Stimulated activated CD4-positive, alpha-beta T cell treated with anti-CD3 and anti-CD28 coated beads, Interleukin-12 subunit alpha, Interleukin-12 subunit beta, amount 100 ng/mL, for 4 hours (primary cell): ENCODE results near the gene ZNF227.
"Not testable (repeated sequence)": the region's sequence is repeated elsewhere in the genome, so short reads cannot be mapped to it uniquely, and the experiment has no call there.

ENCODE experiments used
- DNase-seq: peaks from one replicate; pipeline ENCODE4 v3.0.0-alpha.2; 2020

The ZNF227 gene

DNA sequence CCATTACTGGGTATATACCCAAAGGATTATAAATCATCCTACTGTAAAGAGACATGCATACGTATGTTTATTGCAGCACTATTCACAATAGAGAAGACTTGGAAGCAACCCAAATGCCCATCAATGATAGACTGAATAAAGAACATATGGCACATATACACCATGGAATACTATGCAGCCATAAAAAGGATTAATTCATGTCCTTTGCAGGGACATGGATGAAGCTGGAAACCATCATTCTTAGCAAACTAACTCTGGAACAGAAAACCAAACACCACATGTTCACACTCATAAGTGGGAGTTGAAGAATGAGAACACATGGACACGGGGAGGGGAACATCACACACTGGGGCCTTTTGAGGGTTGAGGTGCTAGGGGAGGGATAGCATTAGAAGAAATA is 41.1 kb downstream of the ZNF227 start:
- DNase-seq, result not testable (repeated sequence)

DNA sequence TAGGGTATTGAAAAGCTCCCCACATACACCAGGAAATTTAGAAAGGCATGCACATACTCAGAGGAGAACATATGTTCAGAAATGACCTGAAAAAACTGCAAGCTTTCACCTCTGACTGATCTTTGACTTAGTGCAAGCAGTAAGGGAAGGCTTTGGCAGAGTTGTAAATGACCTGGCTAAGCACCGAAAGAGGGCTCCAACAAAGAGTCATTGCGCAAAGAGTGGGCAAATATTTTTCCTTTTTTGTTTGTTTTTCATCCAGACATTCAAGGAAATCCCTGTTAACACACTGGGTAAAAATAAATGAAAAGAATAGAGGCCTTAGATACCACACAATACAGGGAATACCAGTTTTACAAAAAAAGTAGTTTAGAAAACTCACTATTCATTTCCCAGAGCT is 42.2 kb downstream of the ZNF227 start:
- DNase-seq, result no peak

DNA sequence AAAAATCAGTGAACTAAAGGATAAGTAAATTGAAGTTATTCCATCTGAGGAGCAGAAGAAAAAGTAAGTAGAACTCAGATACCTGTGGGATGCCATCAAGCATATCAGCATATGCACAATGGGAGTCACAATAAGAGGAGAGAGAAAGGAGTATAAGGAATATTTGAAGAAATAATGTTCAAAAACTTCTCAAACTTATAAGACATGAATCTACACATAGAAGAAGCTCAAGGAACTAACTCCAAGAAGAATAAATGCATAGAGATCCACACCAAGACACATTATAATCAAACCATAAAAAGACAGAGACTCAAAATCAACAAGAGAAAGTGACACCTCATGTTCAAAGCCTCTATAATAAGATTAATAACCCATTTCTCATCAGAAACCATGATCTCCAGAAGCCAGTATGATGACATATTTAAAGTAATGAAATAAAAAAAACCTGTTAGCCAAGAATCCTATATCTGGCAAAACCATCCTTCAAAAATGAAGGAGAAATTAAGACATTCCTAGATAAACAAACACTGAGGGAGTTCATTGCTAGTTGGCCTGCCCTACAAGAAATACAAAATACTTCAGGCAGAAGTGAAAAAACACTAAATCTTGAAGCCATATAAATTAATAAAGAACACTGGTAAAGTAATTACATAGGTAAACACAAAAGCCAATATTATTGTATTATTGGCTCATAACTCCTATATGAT is 43.5 kb downstream of the ZNF227 start:
- DNase-seq, result no peak

DNA sequence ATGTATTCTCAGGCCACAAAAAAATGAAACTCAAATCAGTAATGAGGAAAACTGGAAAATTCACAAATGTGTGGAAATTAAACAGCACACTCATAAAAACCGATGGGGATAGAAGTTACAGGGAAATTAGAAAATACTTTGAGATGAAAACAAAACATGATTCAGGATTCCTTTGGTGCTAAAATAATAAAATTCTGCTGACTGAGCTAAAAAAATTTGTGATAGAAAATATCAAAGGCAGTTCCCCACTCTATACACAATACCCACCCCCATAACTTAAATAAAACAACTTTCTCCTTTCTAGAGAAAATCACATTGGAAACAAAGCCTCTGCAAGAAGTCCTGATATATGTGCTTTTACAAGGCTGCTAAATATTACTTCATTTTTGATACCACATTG is 45.8 kb downstream of the ZNF227 start:
- no peak for DNase-seq

DNA sequence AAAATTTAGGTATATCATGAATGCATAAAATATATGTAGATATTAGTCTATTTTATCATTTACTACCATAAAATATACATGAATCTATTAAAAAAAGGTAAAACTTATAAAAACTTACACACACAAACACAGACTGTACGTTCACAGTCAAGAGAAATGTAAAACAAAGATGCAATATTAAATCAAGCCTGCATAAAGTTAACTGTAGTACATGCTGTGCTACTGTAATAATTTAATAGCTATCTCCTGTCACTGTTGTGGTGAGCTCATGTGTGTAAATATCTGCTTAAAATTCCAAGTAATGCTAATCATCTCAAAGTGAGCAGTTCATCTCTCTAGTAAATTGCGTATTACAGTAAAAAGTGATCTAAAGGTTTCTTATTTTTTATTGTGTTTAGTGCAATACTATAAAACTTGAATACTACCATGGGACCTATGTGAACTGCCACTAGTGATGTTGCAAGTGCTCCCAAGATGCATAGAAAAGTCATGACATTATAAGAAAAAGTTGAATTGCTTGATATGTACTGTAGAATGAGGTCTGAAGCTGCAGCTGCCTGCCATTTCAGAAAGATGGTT is 46.6 kb downstream of the ZNF227 start:
- DNase-seq, result no peak

DNA sequence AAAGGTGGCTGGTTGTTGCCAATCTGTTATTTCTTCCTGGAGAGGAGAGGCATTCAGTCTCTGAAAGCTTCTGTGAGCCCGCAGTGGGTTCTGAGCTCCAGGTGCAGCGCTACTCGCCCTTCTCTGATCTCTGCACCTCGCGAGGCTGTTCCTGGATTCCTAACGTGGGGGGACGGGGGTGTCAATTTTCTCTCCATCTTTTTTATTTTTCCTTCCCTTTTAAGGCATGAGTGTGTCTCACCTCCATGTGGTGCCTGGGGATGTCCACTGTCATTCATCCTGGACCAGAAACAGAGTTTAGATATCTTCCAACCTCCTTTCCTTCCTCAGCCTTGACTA is 48.0 kb downstream of the ZNF227 start:
- no peak for DNase-seq

DNA sequence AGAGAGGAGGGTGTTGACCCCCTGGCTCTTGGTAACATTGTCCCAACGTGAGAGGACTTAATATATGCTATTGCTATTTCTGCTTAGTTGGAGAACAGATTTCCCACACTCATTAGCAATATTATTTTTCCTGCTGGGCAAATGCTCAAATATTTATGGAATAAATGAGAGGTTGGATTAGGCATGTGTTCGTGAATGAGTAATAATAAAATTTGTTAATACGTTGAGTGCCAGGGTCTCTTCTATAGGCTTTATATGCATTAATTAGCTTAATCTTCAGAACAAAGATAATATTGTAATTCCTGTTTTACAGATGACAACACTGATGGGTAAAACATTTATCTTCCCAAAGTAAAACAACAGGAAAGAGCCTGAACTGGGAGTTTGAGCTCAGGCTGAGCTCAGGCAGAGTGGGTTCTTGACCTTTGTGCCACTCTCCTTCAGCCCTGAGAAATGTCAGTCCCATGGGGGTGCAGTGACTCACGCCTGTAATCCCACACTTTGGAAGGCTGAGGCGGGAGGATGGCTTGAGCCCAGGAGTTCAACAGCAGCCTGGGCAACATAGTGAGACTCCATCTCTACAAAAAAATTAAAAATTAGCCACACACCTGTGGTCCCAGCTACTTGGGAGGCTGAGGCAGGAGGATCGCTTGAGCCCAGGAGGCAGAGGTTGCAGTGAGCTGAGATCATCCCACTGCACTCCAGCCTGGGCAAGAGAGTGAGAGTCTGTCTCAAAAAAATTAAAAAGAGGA is 48.5 kb downstream of the ZNF227 start:
- DNase-seq, result no peak

DNA sequence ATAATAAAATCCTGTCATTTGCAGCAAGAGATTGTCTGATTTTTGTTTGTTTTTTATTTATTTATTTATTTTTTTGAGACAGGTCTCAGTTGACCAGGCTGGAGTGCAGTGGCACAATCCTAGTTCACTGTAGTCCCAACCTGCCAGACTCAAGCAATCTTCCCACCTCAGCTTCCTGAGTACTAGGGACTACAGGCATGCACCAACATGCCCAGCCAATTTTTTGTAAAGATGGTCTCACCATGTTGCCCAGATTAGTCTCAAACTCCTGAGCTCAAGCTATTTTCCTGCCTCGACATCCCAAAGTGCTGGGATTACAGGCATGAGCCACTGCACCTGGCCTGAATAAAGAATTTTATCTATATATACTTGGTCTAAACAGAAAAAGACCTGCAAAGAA is 65.0 kb downstream of the ZNF227 start:
- no peak for DNase-seq

DNA sequence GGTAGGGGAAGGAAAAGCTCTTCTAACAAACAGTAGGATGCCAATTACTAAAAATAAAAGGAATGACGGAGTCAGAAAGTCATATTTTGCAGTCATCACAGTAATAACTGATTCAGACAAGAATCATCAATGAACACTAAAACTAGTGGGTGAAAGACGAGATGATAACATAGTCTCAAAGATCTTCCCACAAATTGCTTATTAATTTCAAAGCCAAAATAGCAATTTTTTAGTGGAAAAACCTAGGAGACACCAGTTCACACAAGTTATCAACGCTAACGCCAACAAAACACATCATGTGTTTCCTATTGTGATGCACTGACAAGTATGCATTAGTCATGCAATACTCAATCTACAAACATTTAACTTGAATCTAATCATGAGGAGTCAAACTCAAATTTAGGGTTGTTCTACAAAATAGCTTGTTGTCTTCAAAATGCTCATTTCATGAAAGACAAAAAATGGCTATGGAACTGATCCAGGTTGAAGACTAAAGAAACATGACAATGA is 65.9 kb downstream of the ZNF227 start:
- no peak for DNase-seq

DNA sequence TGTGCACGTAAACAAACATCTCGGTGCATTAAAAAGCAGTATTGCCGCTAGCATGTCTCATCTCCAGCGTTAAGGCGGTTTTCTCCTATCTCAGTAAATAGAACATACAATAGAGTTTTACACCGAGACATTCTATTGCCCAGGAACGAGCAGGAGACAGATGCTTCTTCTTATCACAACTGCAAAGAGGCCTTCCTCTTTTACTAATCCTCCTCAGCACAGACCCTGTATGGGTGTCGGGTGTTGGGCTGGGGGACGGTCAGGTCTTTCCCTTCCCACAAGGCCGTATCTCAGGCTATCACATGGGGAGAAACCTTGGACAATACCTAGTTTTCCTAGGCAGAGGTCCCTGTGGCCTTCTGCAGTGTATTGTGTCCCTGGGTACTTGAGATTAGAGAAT is 68.6 kb downstream of the ZNF227 start:
- no peak for DNase-seq

DNA sequence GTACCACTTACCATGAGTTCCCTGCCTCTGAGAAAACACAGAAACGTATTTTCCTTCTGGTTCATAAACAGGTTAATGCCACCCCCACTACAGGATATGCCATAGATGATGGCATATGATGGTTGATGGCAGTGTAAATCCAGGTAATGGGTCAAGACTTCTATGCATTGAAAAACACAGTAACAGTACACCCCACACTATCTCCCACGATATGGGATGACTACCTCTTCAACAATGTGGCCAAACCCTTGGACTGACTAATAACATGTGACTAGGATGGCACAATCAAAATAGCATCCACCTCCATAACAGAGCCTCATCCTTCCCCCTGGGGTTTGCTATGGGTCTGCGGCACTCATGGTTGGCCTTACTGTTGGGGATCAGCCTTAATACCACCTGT is 70.5 kb downstream of the ZNF227 start:
- no peak for DNase-seq

DNA sequence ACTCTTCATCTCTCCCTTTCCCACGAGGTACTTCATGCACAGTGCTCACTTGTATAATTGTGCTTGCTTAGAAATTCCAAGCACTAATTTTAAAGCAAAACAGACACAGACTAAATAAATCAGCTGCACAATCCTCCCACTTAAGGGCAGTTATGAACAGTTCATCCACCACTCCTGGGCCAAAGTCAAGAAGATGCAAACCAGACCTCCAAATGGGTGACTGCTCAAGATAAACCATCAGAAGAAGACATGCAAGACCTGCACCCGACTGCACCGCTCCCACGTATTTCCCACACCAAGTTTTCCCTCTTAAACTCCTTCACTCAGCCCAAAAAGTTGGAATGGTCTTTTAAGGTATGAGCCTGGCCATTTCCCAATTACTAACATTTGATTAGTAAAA is 72.6 kb downstream of the ZNF227 start:
- DNase-seq, result no peak
